OCI-LY3 (cell line): Measurements from ENCODE around the gene CISD3.

Experiments
- H2AFZ ChIP-seq: fragments of 200-600, 300-600 bp; shearing (Covaris generic); 2 replicates; pipeline ENCODE4 v1.6.0; 2014; ENCODE audit warnings: antibody characterized with exemption, low read depth, low read length
- H3K27ac ChIP-seq: fragments of 200-600, 300-600 bp; sonication (generic); 2 replicates; pipeline ENCODE4 v1.5.1; 2014; ENCODE audit warnings: mild to moderate bottlenecking, low read length, moderate library complexity, mixed read lengths
- H3K27me3 ChIP-seq: fragments of 200-600, 300-600 bp; sonication (generic); 2 replicates; pipeline ENCODE4 v1.6.1; 2014; ENCODE audit warnings: low read depth, low read length, mixed read lengths
- H3K36me3 ChIP-seq: fragments of 200-600, 300-600 bp; sonication (generic); replicated peaks from 2 replicates; pipeline ENCODE3; 2014; ENCODE audit warnings: low read depth, low read length, mixed read lengths
- H3K4me1 ChIP-seq: fragments of 300-600, 200-600 bp; sonication (generic); 2 replicates; pipeline ENCODE4 v1.6.1; 2014; ENCODE audit warnings: low read length, mixed read lengths
- H3K4me2 ChIP-seq: fragments of 200-600, 300-600 bp; sonication (generic); 2 replicates; pipeline ENCODE4 v1.6.1; 2014; ENCODE audit warnings: low read length, mixed read lengths
- H3K4me3 ChIP-seq: fragments of 300-600, 200-600 bp; sonication (generic); 2 replicates; pipeline ENCODE4 v1.5.1; 2014; ENCODE audit warnings: antibody characterized with exemption, mild to moderate bottlenecking, low read length, moderate library complexity
- H3K79me2 ChIP-seq: fragments of 300-600, 200-600 bp; shearing (Covaris generic); 2 replicates; pipeline ENCODE4 v1.6.1; 2014; ENCODE audit warnings: mild to moderate bottlenecking, low read length, mixed read lengths
- H3K9ac ChIP-seq: fragments of 300-600, 200-600 bp; shearing (Covaris generic); 2 replicates; pipeline ENCODE4 v1.6.0; 2014; ENCODE audit warnings: mild to moderate bottlenecking, low read length, moderate library complexity
- H3K9me3 ChIP-seq: fragments of 200-600, 300-600 bp; shearing (Covaris generic); 2 replicates; pipeline ENCODE4 v1.6.1; 2014; ENCODE audit warnings: low read length, mixed read lengths; ENCODE audit not compliant: insufficient read depth
- H4K20me1 ChIP-seq: fragments of 200-600, 300-600 bp; sonication (generic); 2 replicates; pipeline ENCODE4 v1.6.1; 2016; ENCODE audit warnings: low read length, mixed read lengths; ENCODE audit not compliant: insufficient read depth
- CTCF ChIP-seq: fragments of 200-600, 300-600 bp; sonication (generic); IDR thresholded peaks from 2 replicates; pipeline ENCODE4 v1.5.1; 2014; ENCODE audit warnings: antibody characterized with exemption, low read length, low read depth
- EZH2phosphoT487 ChIP-seq: fragments of 200-600 bp; shearing (Covaris generic); IDR thresholded peaks from 2 replicates; pipeline ENCODE4 v1.6.1; 2018; ENCODE audit warnings: antibody characterized with exemption, mixed run types, low read depth

CISD3 gene

DNA sequence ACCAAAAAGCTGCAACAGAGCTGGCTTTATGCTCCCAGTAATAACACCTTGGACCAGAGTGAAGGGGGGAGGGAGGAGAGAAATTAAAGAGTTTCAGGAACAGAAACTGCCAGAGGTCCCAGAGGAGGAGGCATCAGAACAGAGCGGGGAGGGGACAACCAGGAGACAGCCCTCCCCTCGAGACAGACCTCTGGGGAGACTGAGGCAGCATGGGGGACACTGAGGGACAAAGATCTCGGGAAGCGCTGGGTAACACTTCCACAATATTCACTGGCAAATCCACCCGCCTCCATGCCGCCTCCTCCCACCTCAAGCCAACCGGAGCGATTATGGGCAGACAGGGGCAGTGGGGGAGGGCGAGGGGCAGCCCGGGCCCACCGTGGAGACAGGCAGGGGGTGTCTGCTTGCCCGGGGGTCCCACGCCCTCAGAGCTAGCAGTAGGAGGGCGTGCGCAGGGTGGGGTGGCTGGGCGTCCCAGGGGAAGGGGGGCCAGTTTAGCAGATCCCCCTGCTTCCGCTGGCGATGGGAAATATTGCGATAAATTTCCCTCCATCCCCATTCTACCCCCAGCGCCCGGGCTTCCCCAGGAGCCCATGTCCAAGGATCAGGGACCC lies 16.8 kb downstream of the CISD3 start:
- Histone ChIP-seq H3K79me2 (peaks cover 53% of the 10 kb centered on the region), H3K9me3 (no peaks in the 10 kb centered on the region), H4K20me1 (peaks cover 7% of the 10 kb centered on the region), H3K4me2 (peak overlapping the region; percentile 91), H3K27me3 (no peaks in the 10 kb centered on the region), H3K4me3 (peak overlapping the region; percentile 86), H3K4me1 (peaks cover 29% of the 10 kb centered on the region), H3K27ac (peak overlapping the region; percentile 80), H3K36me3 (peaks cover 10% of the 10 kb centered on the region), H3K9ac (peak overlapping the region; percentile 99), H2AFZ (no peak overlapping the region)
- TF ChIP-seq EZH2phosphoT487 = no peak
- TF ChIP-seq CTCF = no peak

GRCh38 chr17:38747463-38748148 lies 17.5 kb downstream of the CISD3 start:
- peaks cover 29% of the 10 kb centered on the region for H3K4me1 ChIP-seq
- H3K27ac ChIP-seq = peak overlapping the region; percentile 80
- peaks cover 49% of the 10 kb centered on the region for H3K79me2 ChIP-seq
- H3K27me3 ChIP-seq = no peaks in the 10 kb centered on the region
- peak overlapping the region; percentile 91 for H3K4me2 ChIP-seq
- H4K20me1 ChIP-seq = peaks cover 7% of the 10 kb centered on the region
- peak overlapping the region; percentile 86 for H3K4me3 ChIP-seq
- no peak for TF ChIP-seq EZH2phosphoT487
- TF ChIP-seq CTCF = peak; percentile 43
- no peaks in the 10 kb centered on the region for H3K9me3 ChIP-seq
- peaks cover 7% of the 10 kb centered on the region for H3K36me3 ChIP-seq
- H3K9ac ChIP-seq = peak overlapping the region; percentile 99
- peak overlapping the region; percentile 57 for H2AFZ ChIP-seq

DNA sequence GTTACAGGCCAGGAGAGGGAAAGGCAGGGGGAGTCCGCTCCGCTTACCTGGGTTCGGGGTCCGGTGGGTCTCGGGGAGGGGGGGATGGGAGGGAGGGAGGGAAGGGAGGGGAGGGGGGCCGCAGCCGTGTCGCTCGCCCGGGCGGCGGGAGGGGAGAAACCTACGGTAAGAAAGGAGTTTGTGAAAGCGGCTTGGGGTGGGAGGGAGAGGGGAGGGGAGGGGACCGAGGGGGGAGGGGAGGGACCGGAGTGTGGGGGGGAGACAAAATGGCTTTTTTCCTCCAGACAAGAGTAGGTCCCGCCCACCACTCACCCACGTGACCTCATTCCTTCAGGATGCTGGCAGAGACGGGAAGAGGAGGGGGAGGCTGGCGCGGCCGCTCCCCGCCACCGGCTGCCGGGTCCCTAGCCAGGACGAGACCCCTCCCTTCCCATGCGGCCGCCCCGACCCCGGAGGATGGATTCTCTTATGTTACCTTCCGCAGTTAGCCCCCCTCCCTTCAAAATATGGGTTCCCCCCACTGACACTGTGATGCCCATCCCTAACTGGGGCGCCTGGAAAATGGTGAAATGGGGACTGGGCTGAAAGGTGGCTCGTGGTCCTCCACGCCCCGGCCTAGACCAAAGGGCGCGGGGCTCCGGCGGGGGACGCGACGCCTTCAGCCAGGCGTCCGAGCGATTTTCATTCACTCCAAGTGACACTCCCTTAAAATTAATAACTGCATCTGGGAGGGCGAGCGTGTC lies 18.2 kb downstream of the CISD3 start, which contains the start of gene PCGF2:
Gene PCGF2 (minus strand): TSS at position 188 of the 743 bp plus-strand sequence. CDS start 7,934 bp downstream, outside the sequence.
- Histone ChIP-seq H3K79me2 (peaks cover 52% of the 10 kb centered on the region), H3K27ac (peak within 1 kb of the TSS; percentile 80), H3K4me1 (peaks cover 30% of the 10 kb centered on the region), H3K4me3 (peak within 1 kb of the TSS; percentile 86), H3K36me3 (peaks cover 6% of the 10 kb centered on the region), H3K9ac (peak within 1 kb of the TSS; percentile 99), H3K4me2 (peak within 1 kb of the TSS; percentile 91), H3K27me3 (no peaks in the 10 kb centered on the region), H3K9me3 (no peaks in the 10 kb centered on the region), H2AFZ (peak within 1 kb of the TSS; percentile 57), H4K20me1 (peaks cover 7% of the 10 kb centered on the region)
- no peak for TF ChIP-seq CTCF

GRCh38 chr17:38748892-38749222 lies 18.7 kb downstream of the CISD3 start:
- Histone ChIP-seq H3K9ac (no peak overlapping the region), H3K27me3 (no peaks in the 10 kb centered on the region), H4K20me1 (peaks cover 7% of the 10 kb centered on the region; the same call in 1 of the 2 replicates), H3K4me1 (peaks cover 36% of the 10 kb centered on the region), H3K36me3 (peaks cover 9% of the 10 kb centered on the region), H3K27ac (no peak overlapping the region), H3K4me2 (no peak overlapping the region; the same call in 1 of the 2 replicates), H3K79me2 (peaks cover 52% of the 10 kb centered on the region), H3K9me3 (no peaks in the 10 kb centered on the region), H2AFZ (no peak overlapping the region), H3K4me3 (no peak overlapping the region)
- TF ChIP-seq EZH2phosphoT487 = no peak
- TF ChIP-seq CTCF = no peak
